Fibroblast of lung (primary cell): ENCODE data around the gene PLD1.

Source experiments
- EZH2 ChIP-seq: IDR thresholded peaks from 2 replicates; pipeline ENCODE4 v1.5.1; 2012; ENCODE audit warnings: low read length, control low read depth, mild to moderate bottlenecking; ENCODE audit errors: missing control alignments
- TF ChIP-seq, protein P1 (sequence below), 2 donors: IDR thresholded peaks in 1 of 2; conservative IDR thresholded peaks in 1 of 2; 1 replicate in 1 of 2; 2 replicates in 1 of 2; pipeline ENCODE4 v1.5.1; 2011 to 2012; ENCODE audit warnings: low read length in 2 of 2, control low read depth in 1 of 2, inconsistent platforms in 1 of 2, low read depth in 1 of 2, mild to moderate bottlenecking in 1 of 2

DNA sequence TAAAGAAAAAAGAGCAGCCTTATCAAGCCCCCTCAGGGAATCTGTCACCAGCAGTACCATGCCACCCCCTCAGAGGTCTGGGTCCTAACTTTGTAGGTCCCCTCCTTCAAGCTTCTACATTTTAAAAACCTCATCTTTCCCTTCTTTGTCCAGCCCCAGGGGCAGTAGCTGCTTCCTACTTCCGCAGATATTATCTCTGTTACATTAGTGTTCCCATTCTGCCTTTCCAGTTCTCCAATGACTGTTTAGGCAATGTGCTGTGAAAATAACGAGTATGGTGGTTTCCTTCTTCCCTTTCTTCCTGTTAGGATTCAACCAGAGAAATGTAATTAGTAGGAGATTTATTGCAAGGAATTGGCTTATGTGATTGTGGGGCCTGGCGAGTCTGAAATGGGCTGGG is 224.0 kb downstream of the PLD1 start:
- TF ChIP-seq, protein P1, sequence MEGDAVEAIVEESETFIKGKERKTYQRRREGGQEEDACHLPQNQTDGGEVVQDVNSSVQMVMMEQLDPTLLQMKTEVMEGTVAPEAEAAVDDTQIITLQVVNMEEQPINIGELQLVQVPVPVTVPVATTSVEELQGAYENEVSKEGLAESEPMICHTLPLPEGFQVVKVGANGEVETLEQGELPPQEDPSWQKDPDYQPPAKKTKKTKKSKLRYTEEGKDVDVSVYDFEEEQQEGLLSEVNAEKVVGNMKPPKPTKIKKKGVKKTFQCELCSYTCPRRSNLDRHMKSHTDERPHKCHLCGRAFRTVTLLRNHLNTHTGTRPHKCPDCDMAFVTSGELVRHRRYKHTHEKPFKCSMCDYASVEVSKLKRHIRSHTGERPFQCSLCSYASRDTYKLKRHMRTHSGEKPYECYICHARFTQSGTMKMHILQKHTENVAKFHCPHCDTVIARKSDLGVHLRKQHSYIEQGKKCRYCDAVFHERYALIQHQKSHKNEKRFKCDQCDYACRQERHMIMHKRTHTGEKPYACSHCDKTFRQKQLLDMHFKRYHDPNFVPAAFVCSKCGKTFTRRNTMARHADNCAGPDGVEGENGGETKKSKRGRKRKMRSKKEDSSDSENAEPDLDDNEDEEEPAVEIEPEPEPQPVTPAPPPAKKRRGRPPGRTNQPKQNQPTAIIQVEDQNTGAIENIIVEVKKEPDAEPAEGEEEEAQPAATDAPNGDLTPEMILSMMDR (conservative IDR thresholded peaks at IDR 0.05 in 1 of 2, IDR thresholded peaks at IDR 0.05 in 1 of 2; ENCODE audit: low read depth in 1 of 2, low read length in 2 of 2), result no peak
- no peak for TF ChIP-seq EZH2
